NT2/D1 (cell line): ENCODE measurements around the gene TAOK3.

Source experiments
- YY1 ChIP-seq: IDR thresholded peaks from 2 replicates; pipeline ENCODE4 v1.6.1; 2011; ENCODE audit not compliant: insufficient read length, insufficient read depth
- ZNF274 ChIP-seq: IDR thresholded peaks from 2 replicates; pipeline ENCODE4 v1.6.1; 2011; ENCODE audit warnings: mild to moderate bottlenecking, low read depth, low read length

DNA sequence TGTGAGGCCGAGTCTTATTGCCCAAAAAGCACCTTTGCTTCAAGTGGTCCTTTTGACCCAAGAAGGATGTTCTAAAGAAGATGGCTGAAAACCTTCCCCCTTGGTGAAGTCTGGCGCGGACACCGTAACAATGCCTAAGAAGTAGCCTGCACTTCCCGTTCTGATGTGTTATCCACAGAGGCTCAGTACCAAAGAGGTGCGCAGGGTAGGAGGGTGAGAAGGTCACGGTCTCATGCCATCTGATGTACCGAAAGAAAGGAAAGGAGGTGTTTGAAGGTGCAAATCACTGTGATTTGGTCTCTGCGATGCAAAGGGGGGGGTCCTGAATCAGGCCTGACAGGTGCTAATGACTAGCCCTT lies 226.9 kb downstream of the TAOK3 start:
- no peak for TF ChIP-seq ZNF274
- TF ChIP-seq YY1: no peak
